Stimulated activated CD8-positive, alpha-beta memory T cell treated with anti-CD3 and anti-CD28 coated beads, Interleukin-15, amount 100 ng/mL, for 4 hours (primary cell): ENCODE measurements around the gene DYDC2.

Experiments
- DNase-seq, 2 donors: peaks; one replicate each; pipeline ENCODE4 v3.0.0-alpha.2; 2020; ENCODE audit warnings: low read depth in 2 of 2

DYDC2 gene

GRCh38 chr10:80371467-80371866 lies 14.9 kb downstream of the DYDC2 start:
- no peak for DNase-seq

GRCh38 chr10:80372675-80373074 lies 16.1 kb downstream of the DYDC2 start:
- no peak for DNase-seq

GRCh38 chr10:80373502-80373901 lies 16.9 kb downstream of the DYDC2 start:
- no peak for DNase-seq

- no peak for DNase-seq
These were observed 23.1 kb downstream of the DYDC2 start for GRCh38 chr10:80379701-80380100.

- DNase-seq = no peak
These were observed 23.6 kb downstream of the DYDC2 start for GRCh38 chr10:80380185-80380584.

GRCh38 chr10:80382989-80383388 lies 26.4 kb downstream of the DYDC2 start:
- peak in 1 of 2 donors; percentile 7 for DNase-seq

GRCh38 chr10:80390740-80391139 lies 34.2 kb downstream of the DYDC2 start:
- no peak for DNase-seq

- no peak for DNase-seq
These were observed 35.7 kb downstream of the DYDC2 start for GRCh38 chr10:80392250-80392649.

- DNase-seq = no peak
These were observed 37.9 kb downstream of the DYDC2 start for GRCh38 chr10:80394358-80394916.

- DNase-seq = no peak
These were observed 40.4 kb downstream of the DYDC2 start for GRCh38 chr10:80397014-80397413.

GRCh38 chr10:80400136-80400804 lies 43.7 kb downstream of the DYDC2 start:
- DNase-seq = no peak

- no peak for DNase-seq
These were observed 48.5 kb downstream of the DYDC2 start for GRCh38 chr10:80405035-80405434.

- no peak for DNase-seq
These were observed 49.0 kb downstream of the DYDC2 start for GRCh38 chr10:80405626-80406025.

GRCh38 chr10:80406204-80406603 lies 49.6 kb downstream of the DYDC2 start:
- no peak for DNase-seq

GRCh38 chr10:80407812-80408241 lies 51.2 kb downstream of the DYDC2 start:
- DNase-seq = peak; percentile 35 to 62

GRCh38 chr10:80408242-80409101 lies 51.9 kb downstream of the DYDC2 start, which contains the start of gene PRXL2A:
Gene PRXL2A (plus strand): TSS chr10:80408551. CDS start chr10:80420468, 11,917 bp downstream.
- DNase-seq = peak; percentile 51 to 55

GRCh38 chr10:80409121-80409520 lies 52.5 kb downstream of the DYDC2 start:
- no peak for DNase-seq

GRCh38 chr10:80410122-80410521 lies 53.5 kb downstream of the DYDC2 start:
- no peak for DNase-seq

GRCh38 chr10:80410578-80411145 lies 54.1 kb downstream of the DYDC2 start:
- no peak for DNase-seq

GRCh38 chr10:80411267-80411668 lies 54.7 kb downstream of the DYDC2 start:
- no peak for DNase-seq

- no peak for DNase-seq
These were observed 55.2 kb downstream of the DYDC2 start for GRCh38 chr10:80411681-80412220.

GRCh38 chr10:80412486-80412885 lies 55.9 kb downstream of the DYDC2 start:
- no peak for DNase-seq
